Mesendoderm (in vitro differentiated cells): ENCODE data around the gene TMCC1.

Source experiments
- DNase-seq: peaks from one replicate; pipeline ENCODE4 v3.0.0; 2013
- H2AK5ac ChIP-seq: 2 replicates; pipeline ENCODE4 v1.6.1; 2013; ENCODE audit warnings: low read length, inconsistent platforms
- H2BK120ac ChIP-seq: 2 replicates; pipeline ENCODE4 v1.6.1; 2013; ENCODE audit warnings: low read depth, mild to moderate bottlenecking, low read length, moderate library complexity, mixed read lengths
- H2BK15ac ChIP-seq: replicated peaks from 2 replicates; pipeline ENCODE4 v1.6.1; 2013; ENCODE audit warnings: low read depth, mild to moderate bottlenecking, moderate library complexity
- H2BK5ac ChIP-seq: 2 replicates; pipeline ENCODE4 v1.6.1; 2013; ENCODE audit warnings: low read length, inconsistent platforms
- H3K18ac ChIP-seq: 2 replicates; pipeline ENCODE4 v1.6.1; 2013; ENCODE audit warnings: mild to moderate bottlenecking, low read length, mixed read lengths
- H3K23ac ChIP-seq: one replicate; pipeline ENCODE4 v1.6.1; 2013; ENCODE audit warnings: low read length
- H3K27ac ChIP-seq: 2 replicates; pipeline ENCODE4 v1.5.1; 2013; ENCODE audit warnings: low read depth, mild to moderate bottlenecking, inconsistent platforms, low read length, moderate library complexity
- H3K27me3 ChIP-seq: 2 replicates; pipeline ENCODE4 v1.6.1; 2013; ENCODE audit warnings: low read length, control low read depth, mild to moderate bottlenecking, inconsistent platforms; ENCODE audit not compliant: insufficient read depth, poor library complexity
- H3K36me3 ChIP-seq: 2 replicates; pipeline ENCODE4 v1.6.1; 2013; ENCODE audit warnings: low read length, inconsistent platforms; ENCODE audit not compliant: control insufficient read depth, insufficient read depth
- H3K4ac ChIP-seq: one replicate; pipeline ENCODE4 v1.6.1; 2013; ENCODE audit warnings: low read depth, mild to moderate bottlenecking, low read length, moderate library complexity
- H3K4me1 ChIP-seq: 2 replicates; pipeline ENCODE4 v1.6.1; 2013; ENCODE audit warnings: low read depth, low read length, inconsistent platforms; ENCODE audit not compliant: control insufficient read depth
- H3K4me2 ChIP-seq: 2 replicates; pipeline ENCODE4 v1.6.1; 2013; ENCODE audit warnings: low read length
- H3K4me3 ChIP-seq: 2 replicates; pipeline ENCODE4 v1.5.1; 2013; ENCODE audit warnings: mild to moderate bottlenecking, low read length
- H3K56ac ChIP-seq: one replicate; pipeline ENCODE4 v1.6.1; 2013; ENCODE audit warnings: low read length
- H3K79me1 ChIP-seq: 2 replicates; pipeline ENCODE4 v1.6.1; 2013; ENCODE audit warnings: low read length, inconsistent platforms
- H3K79me2 ChIP-seq: 2 replicates; pipeline ENCODE4 v1.6.1; 2013; ENCODE audit warnings: mild to moderate bottlenecking, low read length; ENCODE audit not compliant: control insufficient read depth, insufficient read depth
- H3K9ac ChIP-seq: 2 replicates; pipeline ENCODE4 v1.6.1; 2013; ENCODE audit warnings: low read length, inconsistent platforms
- H4K5ac ChIP-seq: one replicate; pipeline ENCODE4 v1.6.1; 2013; ENCODE audit warnings: low read length
- H4K8ac ChIP-seq: one replicate; pipeline ENCODE4 v1.6.1; 2013; ENCODE audit warnings: low read depth, mild to moderate bottlenecking, control low read depth, low read length, moderate library complexity
- WGBS: extraction: QIAGEN DNeasy Blood & Tissue Kit; methylation state at CpG from one replicate; pipeline ENCODE4 v1.1.7; 2013; ENCODE audit warnings: low lambda C conversion rate, missing lambda C conversion rate; ENCODE audit not compliant: insufficient coverage; ENCODE audit errors: extremely low coverage; 5-methylcytosine and 5-hydroxymethylcytosine counted together

The TMCC1 gene

GRCh38 chr3:129626744-129627349 is 266.7 kb downstream of the TMCC1 start:
- Histone ChIP-seq H3K18ac (peak overlapping the region; percentile 72), H3K27ac (peak overlapping the region; percentile 98), H3K79me2 (no peaks in the 10 kb centered on the region), H2AK5ac (peak overlapping the region; percentile 98), H4K5ac (peak overlapping the region; percentile 61), H3K23ac (peak overlapping the region; percentile 83), H2BK5ac (peak overlapping the region; percentile 98), H3K27me3 (no peaks in the 10 kb centered on the region), H3K4ac (peak overlapping the region; percentile 85), H2BK120ac (peak overlapping the region; percentile 29), H3K79me1 (no peaks in the 10 kb centered on the region), H3K4me2 (peak overlapping the region; percentile 98), H3K36me3 (no peaks in the 10 kb centered on the region), H3K9ac (peak overlapping the region; percentile 99), H2BK15ac (no peak overlapping the region), H3K4me3 (peak overlapping the region; percentile 68), H3K4me1 (peaks cover 4% of the 10 kb centered on the region), H4K8ac (no peak overlapping the region), H3K56ac (peak overlapping the region; percentile 100)
- DNase-seq, result peak; percentile 94
- WGBS, result no CpG with 5 or more reads among the region's 49 CpGs

DNA sequence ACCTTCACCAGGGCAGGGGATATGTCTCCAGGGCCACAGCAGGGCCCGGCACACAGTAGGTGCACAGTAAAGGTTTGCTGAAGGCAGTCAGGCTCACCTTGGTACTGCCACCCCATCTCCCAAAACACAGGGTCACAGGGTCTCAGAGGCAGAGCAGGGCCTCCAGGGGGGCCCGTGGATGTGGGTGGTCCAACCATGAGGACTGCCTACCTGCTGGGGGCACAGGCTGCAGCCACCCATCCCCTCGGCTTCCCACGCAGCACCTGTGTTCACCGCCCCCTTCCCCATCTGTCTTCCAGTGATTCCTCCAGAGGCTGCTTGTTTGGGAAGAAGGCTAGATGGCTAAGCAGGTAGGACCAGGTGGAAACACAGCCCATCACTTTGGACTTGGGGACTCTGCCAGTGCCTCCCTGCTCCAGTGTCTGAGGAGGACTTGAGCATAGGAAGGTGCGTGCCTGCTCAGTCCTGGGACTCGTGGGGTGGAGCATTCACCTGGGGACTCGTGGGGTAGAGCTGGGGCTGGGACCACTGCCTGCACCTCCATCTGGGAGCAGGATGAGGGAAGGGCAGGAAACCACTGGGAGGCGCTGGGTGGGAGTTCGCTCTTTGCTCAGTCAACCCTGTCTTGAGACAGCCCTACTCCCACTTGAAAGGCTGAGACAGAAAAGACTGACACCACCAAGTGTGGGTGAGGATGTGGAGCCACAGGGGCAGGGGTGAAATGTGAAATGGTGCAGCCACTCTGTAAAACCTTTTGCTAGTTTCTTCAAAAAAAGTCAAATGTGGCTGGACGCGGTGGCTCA is 268.2 kb downstream of the TMCC1 start:
- Histone ChIP-seq H3K4ac (no peak overlapping the region), H4K8ac (no peak overlapping the region), H3K56ac (peak overlapping the region; percentile 69), H2BK5ac (peak overlapping the region; percentile 21), H3K4me2 (no peak overlapping the region), H2AK5ac (peak overlapping the region; percentile 75), H3K23ac (no peak overlapping the region), H4K5ac (no peak overlapping the region), H3K36me3 (no peaks in the 10 kb centered on the region), H3K27me3 (no peaks in the 10 kb centered on the region), H3K18ac (no peak overlapping the region), H3K79me2 (no peaks in the 10 kb centered on the region), H3K27ac (peak overlapping the region; percentile 27), H3K4me3 (no peak overlapping the region), H3K79me1 (no peaks in the 10 kb centered on the region), H2BK120ac (no peak overlapping the region), H3K9ac (no peak overlapping the region), H3K4me1 (peaks cover 4% of the 10 kb centered on the region), H2BK15ac (no peak overlapping the region)
- no peak for DNase-seq
- no CpG with 5 or more reads among the region's 12 CpGs for WGBS

DNA sequence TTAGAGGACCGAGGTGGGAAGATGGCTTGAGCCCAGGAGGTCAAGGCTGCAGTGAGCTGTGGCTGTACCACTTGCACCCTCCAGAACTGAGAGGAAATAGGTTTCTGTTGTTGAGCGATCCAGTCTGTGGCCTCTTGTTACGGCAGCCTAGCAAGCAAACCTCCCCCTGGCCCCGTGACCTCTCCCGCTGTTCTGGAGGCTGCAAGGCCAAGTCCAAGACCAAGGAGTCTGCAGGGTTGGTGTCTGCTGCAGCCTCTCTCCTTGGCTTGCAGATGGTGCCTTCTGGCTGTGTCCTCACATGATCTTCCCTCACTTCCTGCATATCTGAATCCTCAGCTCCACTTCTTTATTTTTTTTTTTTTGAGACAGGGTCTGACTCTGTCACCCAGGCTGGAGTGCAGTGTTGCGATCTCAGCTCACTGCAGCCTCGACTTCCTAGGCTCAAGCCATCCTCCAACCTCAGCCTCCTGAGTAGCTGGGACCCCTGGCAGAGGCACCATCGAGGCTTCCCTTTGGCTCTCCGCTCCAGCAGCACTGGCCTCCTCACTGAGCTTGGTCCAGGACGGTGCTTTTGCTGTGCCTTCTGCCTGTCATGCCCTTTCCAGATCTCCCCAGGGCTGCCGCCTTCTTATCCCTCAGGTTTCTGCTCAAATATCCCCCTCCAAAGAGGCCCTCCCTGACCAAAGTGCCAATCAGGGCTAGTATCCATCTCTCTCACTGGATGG is 269.0 kb downstream of the TMCC1 start:
- Histone ChIP-seq H3K4me3 (no peak overlapping the region), H3K23ac (no peak overlapping the region), H4K8ac (no peak overlapping the region), H3K9ac (no peak overlapping the region), H2AK5ac (peak overlapping the region; percentile 75), H4K5ac (no peak overlapping the region), H3K56ac (peak overlapping the region; percentile 56), H3K27me3 (no peaks in the 10 kb centered on the region), H3K36me3 (no peaks in the 10 kb centered on the region), H3K18ac (no peak overlapping the region), H2BK15ac (no peak overlapping the region), H2BK5ac (peak overlapping the region; percentile 17), H3K27ac (no peak overlapping the region), H3K4me2 (no peak overlapping the region), H3K4ac (no peak overlapping the region), H3K79me1 (no peaks in the 10 kb centered on the region), H3K4me1 (peaks cover 4% of the 10 kb centered on the region), H2BK120ac (no peak overlapping the region), H3K79me2 (no peaks in the 10 kb centered on the region)
- no peak for DNase-seq
- WGBS, result no CpG with 5 or more reads among the region's 11 CpGs

DNA sequence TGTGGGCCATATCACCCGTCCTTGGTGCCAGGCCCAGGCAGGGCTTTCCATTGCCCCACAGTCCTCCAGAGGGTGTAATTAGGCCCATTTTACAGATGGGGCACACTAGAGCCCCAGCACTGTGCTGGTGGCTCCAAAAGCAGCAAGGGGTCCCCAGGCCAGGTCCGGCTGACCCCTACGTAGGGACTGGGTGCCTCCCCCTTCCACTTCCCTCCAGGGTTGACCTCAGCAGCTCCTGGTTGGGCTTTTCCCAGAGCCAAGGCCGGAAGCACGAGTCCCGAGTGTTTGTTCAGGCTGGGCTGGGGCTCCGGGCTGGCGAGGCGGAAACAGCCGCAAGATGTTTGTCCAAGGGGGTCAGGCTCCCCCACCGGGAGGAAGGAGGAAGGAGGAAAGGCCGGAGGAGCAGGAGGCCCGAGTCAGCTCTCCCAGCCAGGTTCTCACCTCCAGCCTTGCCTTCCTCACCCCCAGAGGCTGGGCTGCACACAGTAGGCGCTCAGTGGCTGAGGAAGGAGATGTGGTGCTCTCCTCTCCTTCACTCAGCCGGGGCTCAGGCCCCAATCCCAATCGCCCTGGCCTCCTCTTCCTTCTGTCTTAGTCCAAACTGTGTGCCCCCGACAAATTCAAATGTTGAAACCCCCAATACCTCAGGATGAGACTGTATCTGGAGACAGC is 269.9 kb downstream of the TMCC1 start:
- no peak overlapping the region for H3K4ac ChIP-seq
- no peaks in the 10 kb centered on the region for H3K79me2 ChIP-seq
- H4K8ac ChIP-seq, result no peak overlapping the region
- DNase-seq, result no peak
- no peaks in the 10 kb centered on the region for H3K36me3 ChIP-seq
- no peaks in the 10 kb centered on the region for H3K79me1 ChIP-seq
- peaks cover 4% of the 10 kb centered on the region for H3K4me1 ChIP-seq
- no peak overlapping the region for H2BK5ac ChIP-seq
- no peak overlapping the region for H2AK5ac ChIP-seq
- H3K23ac ChIP-seq, result no peak overlapping the region
- H4K5ac ChIP-seq, result no peak overlapping the region
- peak overlapping the region; percentile 30 for H3K56ac ChIP-seq
- no peak overlapping the region for H3K9ac ChIP-seq
- no peak overlapping the region for H2BK120ac ChIP-seq
- H3K4me3 ChIP-seq, result no peak overlapping the region
- no peak overlapping the region for H2BK15ac ChIP-seq
- no peak overlapping the region for H3K18ac ChIP-seq
- WGBS, result no CpG with 5 or more reads among the region's 17 CpGs
- H3K4me2 ChIP-seq, result no peak overlapping the region
- H3K27ac ChIP-seq, result no peak overlapping the region
- no peaks in the 10 kb centered on the region for H3K27me3 ChIP-seq

- Histone ChIP-seq H4K8ac (no peak overlapping the region), H3K4me1 (peaks cover 2% of the 10 kb centered on the region), H2BK5ac (no peak overlapping the region), H3K4ac (no peak overlapping the region), H3K56ac (peak overlapping the region; percentile 28), H2AK5ac (peak overlapping the region; percentile 85), H3K4me3 (no peak overlapping the region), H2BK15ac (no peak overlapping the region), H4K5ac (no peak overlapping the region), H3K18ac (no peak overlapping the region), H3K36me3 (no peaks in the 10 kb centered on the region), H3K4me2 (no peak overlapping the region), H3K27me3 (no peaks in the 10 kb centered on the region), H3K23ac (no peak overlapping the region), H2BK120ac (no peak overlapping the region), H3K9ac (no peak overlapping the region), H3K79me1 (no peaks in the 10 kb centered on the region), H3K79me2 (no peaks in the 10 kb centered on the region), H3K27ac (no peak overlapping the region)
- WGBS, result no CpG with 5 or more reads among the region's 10 CpGs
- no peak for DNase-seq
Measured at GRCh38 chr3:129622933-129623332, 270.6 kb downstream of the TMCC1 start.
